Cardiac fibroblast (primary cell): ENCODE data around the gene PLEKHA4.

Experiments
- DNase-seq, 2 donors: peaks; one replicate each; pipeline versions ENCODE4 v3.0.0 to v3.0.0-alpha.2; 2010; ENCODE audit warnings: low read depth in 2 of 2
- H3K4me3 ChIP-seq, 2 donors: replicated peaks in 1 of 2; 1 replicate in 1 of 2; 2 replicates in 1 of 2; pipeline ENCODE4 v1.5.1; 2011; ENCODE audit warnings: low read depth in 2 of 2, low read length in 2 of 2, mild to moderate bottlenecking in 2 of 2, moderate library complexity in 1 of 2
- CTCF ChIP-seq: IDR thresholded peaks from one replicate; pipeline ENCODE4 v1.5.1; 2011; ENCODE audit warnings: low read depth, mild to moderate bottlenecking, low read length, inconsistent platforms

Gene PLEKHA4

GRCh38 chr19:48836089-48837017 lies 32.1 kb downstream of the PLEKHA4 start, which contains the start of gene HSD17B14:
Gene HSD17B14, minus strand, starts transcription at chr19:48836491. Its CDS starts 80 bp downstream, at chr19:48836411.
- peak in 1 of 2 donors; percentile 65 for DNase-seq
- peak within 1 kb of the TSS; percentile 51 to 54 for H3K4me3 ChIP-seq
- no peak for TF ChIP-seq CTCF

GRCh38 chr19:48835734-48836088 lies 32.7 kb downstream of the PLEKHA4 start:
- TF ChIP-seq CTCF: peak; percentile 94
- peak; percentile 87 to 89 for DNase-seq
- peak overlapping the region; percentile 51 to 54 for H3K4me3 ChIP-seq

GRCh38 chr19:48833977-48834376 lies 34.4 kb downstream of the PLEKHA4 start:
- DNase-seq: no peak
- no peak for TF ChIP-seq CTCF
- no peak overlapping the region for H3K4me3 ChIP-seq

GRCh38 chr19:48833049-48833448 lies 35.4 kb downstream of the PLEKHA4 start:
- DNase-seq: no peak
- TF ChIP-seq CTCF: no peak

GRCh38 chr19:48830965-48831364 lies 37.5 kb downstream of the PLEKHA4 start:
- DNase-seq: no peak
- TF ChIP-seq CTCF: no peak
- H3K4me3 ChIP-seq: no peak overlapping the region

More at GRCh38 chr19:48833049-48833448, 35.4 kb downstream of the PLEKHA4 start:
- H3K4me3 ChIP-seq: no peak overlapping the region

- no peak overlapping the region for H3K4me3 ChIP-seq
- no peak for TF ChIP-seq CTCF
- no peak for DNase-seq
Measured at GRCh38 chr19:48830088-48830487, 38.3 kb downstream of the PLEKHA4 start.
